Pancreas (tissue), 10 donors: ENCODE data around the gene NLRP14. TPM values are rescaled to one million over a fixed set of nuclear protein-coding genes. Genes with fewer than 3 reads are reported as not detected.

Experiments used
- ATAC-seq, 4 donors: fragments of 200-7000 bp; cut with Tn5 transposase; one replicate each; pipeline versions ENCODE4 v1.8.0 to v1.9.1; 2020; ENCODE audit warnings: mild to moderate bottlenecking in 4 of 4, moderate library complexity in 4 of 4
- DNase-seq, 6 donors: peaks; one replicate each; pipeline ENCODE4 v3.0.0-alpha.2; 2020
- FAIRE-seq: peaks from 2 replicates; lab custom pipeline; 2012; peaks lifted over from hg19 to GRCh38; lab: Jason Lieb, UNC
- H3K27ac ChIP-seq, 4 donors: fragments of 200-600 bp; sonication (generic); 1 replicate in 3 of 4; 2 replicates in 1 of 4; pipeline versions ENCODE4 v1.5.0 to v1.8.0; 2020
- H3K27me3 ChIP-seq, 4 donors: fragments of 200-600 bp; one replicate each; pipeline ENCODE4 v1.8.0; 2021
- H3K36me3 ChIP-seq, 3 donors: fragments of 200-600 bp; sonication (generic) in 1 of 3; one replicate each; pipeline versions ENCODE4 v1.5.0 to v1.8.0; 2020 to 2021
- H3K4me1 ChIP-seq, 3 donors: fragments of 200-600 bp; one replicate each; pipeline ENCODE4 v1.8.0; 2021
- H3K4me3 ChIP-seq, 4 donors: fragments of 200-600 bp; sonication (generic) in 2 of 4; one replicate each; pipeline versions ENCODE4 v1.5.0 to v1.8.0; 2020 to 2021
- H3K9me3 ChIP-seq, 4 donors: fragments of 200-600 bp; one replicate each; pipeline ENCODE4 v1.8.0; 2021
- WGBS, 2 donors: extraction: QIAGEN DNeasy Blood & Tissue Kit; methylation state at CpG; one replicate each; pipeline ENCODE4 v1.1.7; 2013; 5-methylcytosine and 5-hydroxymethylcytosine counted together
- intact Hi-C, 3 donors: fragments of 100-400 bp; cut with DNase I; formaldehyde crosslinking; loops; one replicate each; pipeline versions ENCODE4 v1.11.1 to v1.14.2; 2022
- polyA plus RNA-seq, 2 donors: library from polyadenylated mRNA; stranded (reverse); fragments of 200-250 nt; gene quantifications; one replicate each; pipeline ENCODE4 v1.2.3, GENCODE V29; 2013
- total RNA-seq, 6 donors: library from RNA; stranded (reverse); fragmentation: NEBNext Ultra II Directional in 4 of 6; extraction: Animal tissue kit (Norgen Biotek cat#: 25700) in 4 of 6; gene quantifications; one replicate each; pipeline versions ENCODE4 v1.2.1 to v1.2.4, GENCODE V29; 2021 to 2023
- TF ChIP-seq, protein P1 (sequence below), 4 donors: fragments of 200-600 bp; sonication (generic) in 3 of 4; IDR thresholded peaks; one replicate each; pipeline versions ENCODE4 v1.5.0 to v1.8.0; 2021; ENCODE audit warnings: antibody characterized with exemption in 4 of 4
- donor health status: healthy with polysubstance abuse.
- donor health status: DM: no; HTN: no; CAD: no; lungs with moderate emphysema.
- donor health status: DM: no; HTN: no; CAD: no.
- donor health status: control.
- donor health status: control.
- donor health status: Bipolar disorder and iron deficiency.
- donor health status: DM: yes; HTN: yes; CAD: no.
- donor health status: DM: no; HTN: no; CAD: no.
- donor health status: DM: no; HTN: no; CAD: no.
- donor health status: DM: yes; HTN: yes; CAD: no.

The NLRP14 gene
- total and polyA plus RNA-seq, 8 donors, result 0.06 to 0.09 (median 0.07) TPM; not detected in 3

DNA sequence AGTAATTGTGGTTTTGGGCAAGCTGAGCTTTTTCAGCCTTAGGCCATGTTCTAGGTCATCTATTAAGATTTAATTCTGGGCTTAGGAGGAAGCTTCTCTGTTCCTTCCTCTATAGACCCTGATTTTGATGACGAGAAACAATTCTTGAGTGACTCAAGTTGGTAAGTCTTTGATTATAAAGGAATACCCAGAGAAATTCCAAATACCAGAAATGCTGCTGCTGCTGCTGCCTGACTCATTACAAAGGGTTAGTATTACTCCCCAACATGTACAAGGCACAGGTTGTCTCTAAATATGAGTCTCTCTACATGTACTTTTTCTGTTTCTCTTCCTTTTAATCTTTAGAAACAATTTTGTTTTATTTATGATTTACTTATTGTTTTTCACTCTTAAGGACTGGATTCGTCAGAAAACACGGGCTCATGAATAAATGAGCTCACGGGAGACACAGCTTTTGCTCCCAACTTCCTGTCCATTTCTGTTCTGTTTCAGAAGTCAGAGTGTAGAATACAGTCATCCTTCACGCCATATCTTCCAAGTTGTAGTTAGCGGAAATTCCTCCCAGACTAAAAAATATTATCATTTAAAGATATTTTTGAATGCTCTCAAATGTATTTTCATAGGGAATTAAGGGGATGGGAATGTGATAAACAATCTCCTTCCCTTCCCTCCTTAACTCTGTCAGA is 36.7 kb downstream of the NLRP14 start:
- intact Hi-C loops, result no loop called here
- DNase-seq (no peak), ATAC-seq (no peak), FAIRE-seq (no peak)
- Histone ChIP-seq H3K4me3 (no peak overlapping the region), H3K4me1 (no peaks in the 10 kb centered on the region), H3K27ac (no peak overlapping the region), H3K9me3 (no peaks in the 10 kb centered on the region), H3K27me3 (no peaks in the 10 kb centered on the region), H3K36me3 (no peaks in the 10 kb centered on the region)
- 70 to 80% methylated on average over 6 of the region's 6 CpGs for WGBS, 2 donors
- TF ChIP-seq, protein P1, sequence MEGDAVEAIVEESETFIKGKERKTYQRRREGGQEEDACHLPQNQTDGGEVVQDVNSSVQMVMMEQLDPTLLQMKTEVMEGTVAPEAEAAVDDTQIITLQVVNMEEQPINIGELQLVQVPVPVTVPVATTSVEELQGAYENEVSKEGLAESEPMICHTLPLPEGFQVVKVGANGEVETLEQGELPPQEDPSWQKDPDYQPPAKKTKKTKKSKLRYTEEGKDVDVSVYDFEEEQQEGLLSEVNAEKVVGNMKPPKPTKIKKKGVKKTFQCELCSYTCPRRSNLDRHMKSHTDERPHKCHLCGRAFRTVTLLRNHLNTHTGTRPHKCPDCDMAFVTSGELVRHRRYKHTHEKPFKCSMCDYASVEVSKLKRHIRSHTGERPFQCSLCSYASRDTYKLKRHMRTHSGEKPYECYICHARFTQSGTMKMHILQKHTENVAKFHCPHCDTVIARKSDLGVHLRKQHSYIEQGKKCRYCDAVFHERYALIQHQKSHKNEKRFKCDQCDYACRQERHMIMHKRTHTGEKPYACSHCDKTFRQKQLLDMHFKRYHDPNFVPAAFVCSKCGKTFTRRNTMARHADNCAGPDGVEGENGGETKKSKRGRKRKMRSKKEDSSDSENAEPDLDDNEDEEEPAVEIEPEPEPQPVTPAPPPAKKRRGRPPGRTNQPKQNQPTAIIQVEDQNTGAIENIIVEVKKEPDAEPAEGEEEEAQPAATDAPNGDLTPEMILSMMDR (IDR thresholded peaks at IDR 0.05), result no peak

DNA sequence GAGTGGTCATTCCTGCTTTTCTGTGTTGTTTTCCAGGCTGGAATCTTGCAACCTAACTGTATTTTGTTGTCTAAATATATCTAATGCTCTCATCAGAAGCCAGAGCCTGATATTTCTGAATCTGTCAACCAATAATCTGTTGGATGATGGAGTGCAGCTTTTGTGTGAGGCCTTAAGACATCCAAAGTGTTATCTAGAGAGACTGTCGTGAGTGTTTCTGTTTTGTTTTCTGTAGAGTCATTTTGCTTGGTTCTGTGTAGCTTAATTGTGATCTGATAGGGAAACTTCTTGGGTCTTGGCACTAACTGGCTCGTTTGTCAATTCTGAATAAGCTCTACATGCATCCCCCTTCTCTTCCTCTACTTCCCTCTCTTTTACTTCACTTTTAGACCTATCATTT is 37.4 kb downstream of the NLRP14 start:
- intact Hi-C loops, result no loop called here
- FAIRE-seq, result no peak
- no peak for DNase-seq
- no peaks in the 10 kb centered on the region for H3K4me1 ChIP-seq
- no peaks in the 10 kb centered on the region for H3K36me3 ChIP-seq
- H3K9me3 ChIP-seq, result no peaks in the 10 kb centered on the region
- H3K27me3 ChIP-seq, result no peaks in the 10 kb centered on the region
- 33 to 34% methylated on average over 2 of the region's 2 CpGs for WGBS, 2 donors
- no peak overlapping the region for H3K27ac ChIP-seq
- no peak overlapping the region for H3K4me3 ChIP-seq
- TF ChIP-seq, protein P1 (IDR thresholded peaks at IDR 0.05), result no peak
- ATAC-seq, result no peak

DNA sequence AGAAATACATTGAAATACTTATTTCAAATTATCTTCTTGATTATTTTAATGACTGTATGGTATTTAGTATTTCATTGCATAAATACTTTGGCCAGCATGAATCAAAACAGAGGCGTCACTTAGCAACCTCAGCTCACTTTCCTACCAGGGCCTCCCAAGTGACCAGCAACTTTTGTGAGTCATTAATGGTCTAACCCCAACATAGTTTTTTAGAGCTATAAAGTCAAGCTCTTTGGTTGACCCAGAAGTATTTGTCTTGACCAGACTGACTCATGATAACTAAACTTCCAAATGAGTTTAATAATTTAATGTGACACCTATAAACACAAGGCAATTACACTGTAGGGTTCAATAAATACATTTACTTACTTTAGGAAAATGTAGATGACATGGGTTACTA is 40.6 kb downstream of the NLRP14 start:
- intact Hi-C loops, result no loop called here
- TF ChIP-seq, protein P1 (IDR thresholded peaks at IDR 0.05), result no peak
- Histone ChIP-seq H3K9me3 (no peaks in the 10 kb centered on the region), H3K27ac (no peak overlapping the region), H3K4me3 (no peak overlapping the region), H3K4me1 (no peaks in the 10 kb centered on the region), H3K36me3 (no peaks in the 10 kb centered on the region), H3K27me3 (no peaks in the 10 kb centered on the region)
- DNase-seq (no peak), ATAC-seq (no peak), FAIRE-seq (no peak)
- WGBS, 2 donors, result 69 to 93% methylated on average over 1 of the region's 1 CpG

DNA sequence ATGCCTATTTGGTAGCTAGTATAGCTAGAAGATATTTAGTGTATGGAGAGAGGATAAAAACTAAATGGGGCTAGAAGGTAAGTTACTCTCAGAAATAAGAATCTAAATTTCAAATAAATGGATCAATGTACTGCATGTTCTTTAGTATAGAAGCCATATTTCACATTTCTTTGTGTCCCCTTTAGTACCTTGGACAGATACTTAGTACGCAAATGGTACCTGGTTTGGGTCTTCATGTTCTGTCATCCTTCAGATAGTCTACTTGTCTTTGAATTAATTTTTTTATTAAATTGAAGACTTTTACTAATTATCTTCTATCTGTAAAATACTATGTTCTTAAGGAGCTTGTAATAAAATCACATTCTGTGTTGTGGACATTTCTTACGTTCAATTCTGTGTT is 42.3 kb downstream of the NLRP14 start:
- WGBS, 2 donors, result 85 to 89% methylated on average over 2 of the region's 2 CpGs

More for the DNA sequence above, 42.3 kb downstream of the NLRP14 start:
- TF ChIP-seq, protein P1 (IDR thresholded peaks at IDR 0.05), result no peak
- Histone ChIP-seq H3K27ac (no peak overlapping the region), H3K4me3 (no peak overlapping the region), H3K36me3 (no peaks in the 10 kb centered on the region), H3K4me1 (no peaks in the 10 kb centered on the region), H3K9me3 (no peaks in the 10 kb centered on the region), H3K27me3 (no peaks in the 10 kb centered on the region)
- intact Hi-C loops, result no loop called here
- FAIRE-seq (no peak), ATAC-seq (no peak), DNase-seq (no peak)
